Left kidney (tissue), 2 donors: ENCODE measurements around the gene RANBP10. TPM values are rescaled to one million over a fixed set of nuclear protein-coding genes. Genes with fewer than 3 reads are reported as not detected.

Experiments
- DNase-seq: peaks from one replicate; pipeline ENCODE4 v3.0.0-alpha.2; 2013
- polyA plus RNA-seq: library from polyadenylated mRNA; unstranded; fragments of 120-200 nt; gene quantifications from one replicate; pipeline ENCODE4 v1.2.1, GENCODE V29; 2013; ENCODE audit not compliant: insufficient read length

The RANBP10 gene
- polyA plus RNA-seq, 1 donor: 29.3 TPM

DNA sequence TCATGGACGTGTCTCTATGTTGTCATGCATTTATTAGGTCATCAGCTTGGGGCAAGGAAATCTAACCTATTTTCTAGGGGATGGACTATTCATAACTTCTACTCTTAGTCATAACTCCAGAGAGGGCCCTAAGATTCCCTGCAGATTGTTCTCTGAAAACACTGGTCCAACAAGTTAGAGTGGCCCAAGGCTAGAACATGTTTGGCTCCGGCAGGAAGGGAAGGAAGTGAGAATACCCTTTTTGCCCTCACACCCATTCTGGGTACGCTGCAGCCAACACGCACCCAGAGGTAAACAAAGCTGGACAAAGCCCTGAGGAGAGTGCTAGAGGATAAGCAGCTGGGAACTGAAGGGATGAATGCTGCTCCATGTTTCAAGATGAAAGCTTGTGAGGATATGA lies 129.8 kb downstream of the RANBP10 start:
- no peak for DNase-seq

DNA sequence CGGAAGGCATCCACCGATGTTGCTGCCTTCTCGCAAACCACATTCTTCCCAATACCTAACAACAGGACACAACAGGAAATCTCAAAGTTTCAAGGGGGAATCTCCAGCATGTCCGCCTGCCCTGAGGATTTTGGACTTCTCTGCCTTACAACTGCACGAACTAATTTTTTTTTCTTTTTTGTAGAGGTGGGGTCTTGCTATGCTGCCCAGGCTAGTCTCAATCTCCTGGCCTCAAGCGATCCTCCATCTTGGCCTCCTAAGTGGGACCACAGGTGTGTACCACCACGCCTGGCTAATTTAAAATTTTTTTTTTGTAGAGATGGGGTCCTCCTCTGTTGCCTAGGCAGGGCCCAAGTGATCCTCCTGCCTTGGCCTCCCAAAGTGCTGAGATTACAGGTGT lies 130.4 kb downstream of the RANBP10 start:
- DNase-seq: no peak

DNA sequence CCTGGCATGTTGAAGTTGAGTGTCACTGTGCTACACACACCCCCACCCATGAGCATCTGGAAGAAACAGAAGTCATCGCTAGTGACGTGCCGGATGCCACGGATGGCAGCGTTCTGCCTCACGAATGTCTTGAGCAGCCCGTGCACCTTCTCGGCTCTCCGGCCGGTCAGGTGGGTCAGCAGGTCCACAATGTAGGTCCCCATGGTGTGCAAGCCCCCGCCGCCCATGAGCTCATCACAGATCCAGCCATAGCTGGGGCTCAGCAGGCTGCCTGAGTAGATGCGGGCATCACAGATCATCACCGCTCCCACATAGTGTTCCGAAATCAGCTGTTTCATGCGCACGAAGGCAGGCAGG lies 130.8 kb downstream of the RANBP10 start:
- no peak for DNase-seq

DNA sequence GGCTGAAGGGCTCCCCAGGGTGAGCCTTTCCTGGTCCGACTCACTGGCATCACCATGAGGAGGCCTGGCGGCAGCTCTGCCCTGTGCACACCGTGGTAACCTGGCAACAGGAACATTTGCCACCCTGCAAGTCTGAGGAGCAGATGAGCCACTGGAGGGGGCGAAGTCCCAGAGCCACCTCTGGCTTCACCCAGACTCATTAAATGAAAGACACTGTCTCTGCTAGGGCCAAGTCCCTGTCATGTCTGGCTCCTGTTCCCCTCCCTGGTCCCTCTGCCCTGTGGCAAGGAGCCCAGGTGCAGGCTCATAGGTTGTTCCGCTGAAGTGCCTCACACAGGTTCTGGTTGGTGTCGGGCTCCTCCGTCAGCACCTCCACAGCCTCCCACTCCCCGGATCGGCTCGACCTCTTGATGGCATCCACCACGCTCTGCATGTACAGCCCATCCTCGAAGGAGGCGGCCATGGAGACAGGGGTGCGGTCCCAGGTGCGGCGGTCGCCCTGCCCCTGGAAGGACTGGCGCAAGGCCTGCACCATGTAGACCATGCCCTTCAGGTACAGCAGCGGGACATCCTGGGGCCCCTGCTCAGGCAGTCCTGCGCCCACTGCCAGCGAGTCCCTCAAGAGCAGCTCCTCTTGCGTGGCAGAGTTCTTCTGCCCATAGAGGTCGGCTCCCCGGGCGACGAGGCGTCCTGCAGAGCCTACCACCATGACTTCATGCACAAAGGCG lies 131.3 kb downstream of the RANBP10 start:
- DNase-seq: no peak

DNA sequence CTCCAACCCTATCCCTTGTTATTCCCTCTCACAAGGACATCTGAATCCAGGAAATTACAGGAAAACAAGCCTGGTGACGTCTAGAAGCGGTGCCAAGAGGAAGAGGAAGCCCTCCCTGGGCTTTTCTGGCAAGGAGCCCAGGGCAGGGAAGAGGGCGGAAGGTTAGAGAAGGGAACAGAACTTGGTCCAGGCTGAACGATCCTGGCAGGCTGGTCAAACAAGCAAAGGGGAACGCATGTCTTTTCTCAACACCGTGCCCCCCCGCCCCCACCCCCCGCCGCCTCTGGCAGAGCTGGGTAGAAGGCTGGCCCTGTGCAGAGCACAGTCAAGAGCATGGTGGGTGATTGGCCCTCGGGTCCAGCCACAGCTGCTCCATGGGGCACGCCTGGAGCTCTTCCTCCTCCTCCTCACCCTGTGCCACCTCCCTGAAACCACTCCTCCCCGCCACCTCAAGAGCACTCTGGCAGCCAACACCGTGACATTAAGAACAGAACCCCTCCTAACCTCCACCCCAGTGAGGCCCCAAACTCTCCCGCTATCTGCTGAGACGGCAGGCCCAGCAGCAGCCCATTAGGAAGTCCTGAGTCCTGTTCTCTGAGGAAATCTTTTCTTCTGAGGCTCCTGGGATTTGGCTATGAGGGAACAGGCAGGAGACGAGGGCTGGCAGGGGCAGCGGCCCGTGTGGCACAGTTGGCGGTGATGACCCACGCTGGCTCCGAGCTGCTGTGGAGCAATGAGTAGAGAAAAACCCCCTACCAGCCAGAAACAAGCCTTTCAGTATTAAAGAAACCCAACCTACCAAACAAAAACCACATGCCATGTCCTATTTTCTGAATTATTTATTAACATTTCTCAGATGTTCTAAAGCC lies 132.4 kb downstream of the RANBP10 start:
- DNase-seq: no peak

Other genes starting within 250 kb of the RANBP10 start
- gene CTCF, start 244.0 kb downstream of the RANBP10 start, polyA plus RNA-seq: 88.3 TPM
- gene CARMIL2, start 161.4 kb downstream of the RANBP10 start, polyA plus RNA-seq: 1.2 TPM
- 23.9 TPM for gene ACD, start 146.3 kb downstream of the RANBP10 start, polyA plus RNA-seq
- 2.2 TPM for gene PARD6A, start 145.6 kb downstream of the RANBP10 start, polyA plus RNA-seq
- 25.8 TPM for gene ENKD1, start 139.8 kb downstream of the RANBP10 start, polyA plus RNA-seq
- gene C16orf86, start 139.7 kb downstream of the RANBP10 start, polyA plus RNA-seq: 2.8 TPM
- 19.7 TPM for gene GFOD2, start 87.2 kb downstream of the RANBP10 start, polyA plus RNA-seq
- 7.8 TPM for gene TSNAXIP1, start 329 bp upstream of the RANBP10 start, polyA plus RNA-seq
- gene THAP11, start 35.8 kb upstream of the RANBP10 start, polyA plus RNA-seq: 26.1 TPM
- 128 TPM for gene NUTF2, start 40.4 kb upstream of the RANBP10 start, polyA plus RNA-seq
- 51.7 TPM for gene CENPT, start 41.1 kb upstream of the RANBP10 start, polyA plus RNA-seq
- gene EDC4, start 66.5 kb upstream of the RANBP10 start, polyA plus RNA-seq: 92.2 TPM
- not detected for gene NRN1L, start 78.3 kb upstream of the RANBP10 start, polyA plus RNA-seq
- 33.7 TPM for gene PSKH1, start 86.7 kb upstream of the RANBP10 start, polyA plus RNA-seq
- gene CTRL, start 125.3 kb upstream of the RANBP10 start, polyA plus RNA-seq: 8.0 TPM
- 17.3 TPM for gene PSMB10, start 130.3 kb upstream of the RANBP10 start, polyA plus RNA-seq
- 21.9 TPM for gene LCAT, start 137.6 kb upstream of the RANBP10 start, polyA plus RNA-seq
- 39.1 TPM for gene SLC12A4, start 162.1 kb upstream of the RANBP10 start, polyA plus RNA-seq
- gene DPEP3, start 173.9 kb upstream of the RANBP10 start, polyA plus RNA-seq: 0.08 TPM
- 1.2 TPM for gene DPEP2, start 192.9 kb upstream of the RANBP10 start, polyA plus RNA-seq
- not detected for gene DPEP2NB, start 209.4 kb upstream of the RANBP10 start, polyA plus RNA-seq
- 8.8 TPM for gene DDX28, start 216.7 kb upstream of the RANBP10 start, polyA plus RNA-seq
- 15.7 TPM for gene DUS2, start 216.7 kb upstream of the RANBP10 start, polyA plus RNA-seq